Left cardiac atrium (tissue), 4 donors: ENCODE measurements around the gene AK9. TPM values are rescaled to one million over a fixed set of nuclear protein-coding genes. Genes with fewer than 3 reads are reported as not detected.
A peak's percentile ranks its signal among the peaks of the same experiment; 100 is the strongest.

Experiments used
- ATAC-seq, 2 donors: fragments of 200-7000 bp; cut with Tn5 transposase; one replicate each; pipeline ENCODE4 v1.9.1; 2020; ENCODE audit warnings: mild to moderate bottlenecking in 2 of 2, moderate library complexity in 2 of 2
- DNase-seq: peaks from one replicate; pipeline ENCODE4 v3.0.0-alpha.2; 2020
- intact Hi-C, 2 donors: fragments of 100-400 bp; cut with DNase I; formaldehyde crosslinking; loops; one replicate each; pipeline versions ENCODE4 v1.14.1 to v1.15.1; 2022 to 2023
- total RNA-seq, 2 donors: library from RNA; stranded (reverse); fragmentation: NEBNext Ultra II Directional; extraction: Animal tissue kit (Norgen Biotek cat#: 25700); gene quantifications; one replicate each; pipeline ENCODE4 v1.2.1, GENCODE V29; 2021
- donor health status: DM: no; HTN: yes; CAD: no.
- donor health status: DM: no; HTN: yes; CAD: no; lungs with severe emphysema.
- donor health status: DM: yes; HTN: yes; CAD: no.
- donor health status: Dilated cardiomyopathy.

Gene AK9
- total RNA-seq, 2 donors from 2014 or later: 7.6 to 9.8 TPM

DNA sequence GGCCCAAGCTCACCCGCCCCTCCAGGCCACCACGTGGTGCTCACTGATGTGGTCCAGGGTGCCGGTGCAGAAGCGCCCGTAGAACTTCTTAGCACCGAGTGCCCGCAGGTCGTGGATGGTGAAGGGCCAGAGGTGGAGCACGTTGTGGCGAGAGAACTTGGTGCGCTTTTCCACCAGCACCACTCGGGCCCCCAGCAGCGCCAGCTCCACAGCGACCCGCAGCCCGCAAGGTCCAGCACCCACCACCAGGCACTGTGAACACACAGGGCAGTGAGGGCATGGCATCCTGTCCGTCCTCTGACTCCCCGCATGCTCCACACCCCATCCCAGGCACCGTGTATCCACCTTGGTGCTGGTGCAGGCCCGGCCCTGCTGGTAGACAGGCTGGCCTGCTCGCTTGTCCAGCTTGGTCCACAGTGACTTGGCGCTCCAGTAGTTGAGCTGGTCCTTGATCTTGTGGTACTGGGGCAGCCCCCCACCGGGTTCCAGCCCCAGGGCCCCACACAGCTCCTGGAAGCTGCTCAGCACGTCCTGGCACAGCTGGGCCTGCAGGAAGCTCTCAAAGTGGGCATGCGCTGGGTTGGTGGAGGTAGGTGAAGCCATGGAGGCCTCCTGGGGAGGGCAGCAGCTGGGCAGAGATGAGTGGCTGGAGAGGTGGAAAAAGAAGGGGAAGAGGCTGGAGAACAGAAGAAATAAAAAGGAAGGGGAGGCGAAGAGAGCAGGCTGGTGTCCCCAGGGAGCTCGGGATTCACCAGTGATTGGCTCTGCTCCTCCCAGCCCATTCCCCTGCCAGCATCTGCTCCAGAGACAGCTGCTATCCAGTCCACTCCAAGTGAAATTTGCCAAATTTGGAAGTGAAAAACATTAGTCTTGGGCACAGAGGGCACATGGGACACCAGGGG lies 237.2 kb downstream of the AK9 start:
- ATAC-seq: no peak
- intact Hi-C loops: no loop called here
- DNase-seq: no peak

DNA sequence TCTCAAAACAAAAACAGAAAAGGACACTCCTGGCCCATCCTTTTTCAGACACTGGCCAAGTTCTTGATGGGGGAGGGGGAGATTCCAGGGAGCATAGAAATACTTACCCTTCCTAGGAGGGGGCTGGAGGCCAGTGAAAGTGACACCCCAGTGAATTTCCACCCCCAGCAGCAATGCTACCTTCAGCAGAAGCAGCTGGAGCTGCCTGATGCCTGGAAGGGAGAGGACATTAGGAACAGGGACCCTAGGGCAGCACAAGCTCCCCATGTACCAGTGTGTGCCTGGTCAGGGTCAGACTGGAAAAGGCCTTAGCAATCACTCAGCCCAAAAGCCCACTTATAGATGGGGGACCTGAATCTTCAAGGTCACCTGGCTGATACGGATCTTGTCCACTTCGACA lies 237.8 kb downstream of the AK9 start:
- intact Hi-C loops: no loop called here
- no peak for DNase-seq
- ATAC-seq: no peak

DNA sequence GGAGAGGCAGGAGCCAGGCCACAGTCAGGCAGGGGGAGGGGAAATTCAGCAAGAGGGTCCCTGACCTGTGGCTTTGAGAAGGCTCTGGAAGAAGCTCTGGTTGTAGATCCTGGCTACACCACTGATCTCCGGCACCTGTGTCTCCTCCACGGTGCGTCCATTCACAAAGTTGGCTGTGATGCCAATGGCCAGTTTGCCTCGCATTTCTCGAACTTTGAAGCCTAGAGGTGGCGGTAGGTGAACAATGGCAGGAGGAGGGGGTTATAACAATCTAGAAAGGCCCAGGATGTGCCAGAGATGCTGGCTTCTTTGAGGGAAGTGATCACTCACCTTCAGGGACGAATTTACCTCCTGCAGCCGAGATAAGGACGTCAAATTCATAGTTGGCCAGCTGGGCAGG lies 238.8 kb downstream of the AK9 start:
- ATAC-seq (no peak), DNase-seq (no peak)
- intact Hi-C loops: no loop called here

DNA sequence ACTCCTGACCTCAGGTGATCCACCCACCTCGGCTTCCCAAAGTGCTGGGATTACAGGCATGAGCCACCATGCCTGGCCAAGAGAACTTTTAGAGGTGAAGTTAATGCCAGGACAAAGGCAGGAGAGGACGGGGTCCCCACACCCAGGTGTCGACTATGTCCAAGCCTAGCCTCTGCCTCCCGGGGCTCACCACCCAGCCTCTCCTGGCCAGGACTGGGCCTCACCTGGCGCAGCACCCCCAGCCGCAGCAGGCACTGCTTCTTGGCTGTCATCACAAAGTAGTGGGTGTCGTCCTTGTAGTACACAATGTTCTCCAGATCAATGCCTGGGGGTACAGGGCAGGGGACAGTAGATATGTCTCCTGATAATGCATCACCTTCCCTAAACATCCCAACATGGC lies 239.6 kb downstream of the AK9 start:
- ATAC-seq (no peak), DNase-seq (no peak)
- intact Hi-C loops: no loop called here

DNA sequence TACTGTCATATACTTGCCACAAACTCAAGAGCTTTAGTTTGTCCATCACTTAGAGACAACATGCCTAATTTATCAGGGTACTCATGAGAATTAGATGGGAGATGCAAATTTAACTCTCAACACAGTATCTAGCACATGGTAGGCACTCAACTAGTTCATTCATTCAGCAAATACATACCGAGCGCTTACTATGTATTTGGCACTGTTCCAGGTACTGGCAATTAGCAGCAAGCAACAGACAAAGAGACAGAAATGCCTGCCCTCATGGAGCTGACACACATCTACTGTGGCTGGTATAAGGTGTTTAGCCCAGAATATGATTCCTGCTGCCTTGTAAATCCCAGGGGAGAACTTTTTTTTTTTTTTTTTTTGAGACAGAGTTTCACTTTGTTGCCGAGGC lies 240.2 kb downstream of the AK9 start:
- no peak for DNase-seq
- ATAC-seq: no peak
- intact Hi-C loops: no loop called here

DNA sequence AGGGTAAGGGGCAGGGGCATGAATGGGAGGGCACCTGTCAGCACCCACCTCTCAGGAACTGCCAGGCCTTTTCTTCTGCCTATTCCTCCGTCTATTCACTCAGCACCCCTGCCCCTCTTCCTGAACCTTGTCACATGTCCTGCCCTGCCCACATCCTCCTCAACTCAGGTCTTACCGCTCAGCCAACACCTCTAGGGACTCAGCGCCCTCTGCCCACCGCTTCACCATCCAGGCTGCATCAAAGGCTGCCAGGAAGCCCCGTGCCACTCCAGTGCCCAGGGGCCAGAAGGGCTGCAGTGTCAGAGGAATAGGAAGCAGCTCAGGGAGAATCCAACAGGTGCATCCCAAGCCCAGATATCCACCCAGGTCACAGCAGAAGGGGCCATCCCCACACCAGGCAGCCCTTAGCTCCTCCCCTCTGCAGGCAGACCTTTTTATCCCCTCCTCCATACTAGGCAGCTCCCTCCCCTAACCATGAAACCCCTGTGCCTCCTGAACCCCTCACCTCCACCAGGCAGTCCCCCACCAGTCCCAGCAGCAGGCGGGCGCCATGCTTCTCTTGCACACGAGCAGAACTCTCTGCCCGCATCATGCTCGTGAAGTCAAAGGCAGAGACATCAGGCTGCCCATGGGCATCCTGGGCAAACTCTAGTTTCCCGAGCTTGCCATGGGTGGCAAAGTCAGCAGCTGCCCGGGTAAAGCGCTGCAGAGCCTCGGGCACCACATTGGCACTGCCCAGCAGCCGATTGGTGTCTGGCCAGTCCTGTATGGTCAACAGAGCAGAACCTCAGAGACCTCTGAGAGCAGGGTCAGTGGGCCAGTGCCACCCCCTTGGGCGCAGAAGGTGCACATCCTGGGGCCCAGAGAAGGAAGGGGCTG lies 241.0 kb downstream of the AK9 start:
- peak in 1 of 2 donors; percentile 16 for ATAC-seq

DNA sequence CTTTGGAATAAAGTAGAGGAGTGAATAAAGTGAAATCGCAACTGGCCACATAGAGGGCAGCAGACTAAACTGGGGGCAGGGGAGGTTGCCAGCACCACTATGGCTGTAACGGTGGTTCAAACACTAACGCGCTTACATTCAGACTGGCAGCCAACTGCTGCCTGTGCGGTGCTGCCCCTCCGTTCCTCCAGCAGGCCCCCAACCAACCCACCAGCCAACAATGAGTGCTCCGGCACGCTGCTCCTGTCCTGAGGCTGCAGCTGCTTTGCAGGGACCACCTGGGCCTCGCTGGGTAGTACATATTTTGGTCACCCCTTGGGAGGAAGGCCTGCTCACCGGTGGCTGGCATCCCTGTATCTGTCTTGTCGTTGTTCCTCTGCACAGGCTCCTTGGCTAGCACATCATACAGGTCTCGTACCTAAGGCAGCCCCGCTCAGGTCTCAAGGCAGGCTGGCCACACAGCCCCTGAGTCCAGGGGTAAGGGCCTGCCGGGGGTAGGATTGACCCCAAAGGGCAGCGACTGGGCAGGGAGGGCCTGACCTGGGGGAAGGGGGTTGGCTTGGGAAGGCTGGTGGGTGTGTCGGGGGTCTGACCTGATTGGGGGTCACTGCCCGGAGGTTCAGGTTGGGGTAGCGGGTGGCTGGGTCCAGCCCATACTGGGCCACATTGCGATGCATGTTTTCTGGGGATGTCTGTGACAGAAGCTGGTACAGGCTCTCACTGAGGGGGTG lies 241.8 kb downstream of the AK9 start:
- ATAC-seq (no peak), DNase-seq (no peak)
- intact Hi-C loops: no loop called here

More for the DNA sequence above, 241.0 kb downstream of the AK9 start:
- intact Hi-C loops: no loop called here
- DNase-seq: no peak

DNA sequence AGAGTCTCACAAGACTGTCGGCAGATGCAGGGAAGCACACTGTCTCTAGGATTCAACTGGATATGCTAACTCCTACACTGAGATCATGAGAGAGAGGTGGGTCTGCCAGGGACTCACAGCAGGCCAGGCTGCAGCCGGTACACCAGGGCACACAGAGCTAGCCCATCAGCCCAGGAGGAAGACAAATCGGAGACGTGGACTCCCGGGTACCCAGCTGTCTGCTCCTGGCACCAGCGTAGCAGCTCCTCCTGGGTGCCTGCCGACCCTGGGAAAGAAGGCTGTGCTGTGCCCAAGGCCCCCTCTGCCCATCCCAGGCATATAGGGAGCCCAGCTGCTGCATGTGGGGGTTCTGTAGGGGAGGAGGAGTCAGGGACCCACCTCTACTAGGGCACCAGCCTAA lies 242.4 kb downstream of the AK9 start:
- no peak for DNase-seq
- intact Hi-C loops: no loop called here
- no peak for ATAC-seq

DNA sequence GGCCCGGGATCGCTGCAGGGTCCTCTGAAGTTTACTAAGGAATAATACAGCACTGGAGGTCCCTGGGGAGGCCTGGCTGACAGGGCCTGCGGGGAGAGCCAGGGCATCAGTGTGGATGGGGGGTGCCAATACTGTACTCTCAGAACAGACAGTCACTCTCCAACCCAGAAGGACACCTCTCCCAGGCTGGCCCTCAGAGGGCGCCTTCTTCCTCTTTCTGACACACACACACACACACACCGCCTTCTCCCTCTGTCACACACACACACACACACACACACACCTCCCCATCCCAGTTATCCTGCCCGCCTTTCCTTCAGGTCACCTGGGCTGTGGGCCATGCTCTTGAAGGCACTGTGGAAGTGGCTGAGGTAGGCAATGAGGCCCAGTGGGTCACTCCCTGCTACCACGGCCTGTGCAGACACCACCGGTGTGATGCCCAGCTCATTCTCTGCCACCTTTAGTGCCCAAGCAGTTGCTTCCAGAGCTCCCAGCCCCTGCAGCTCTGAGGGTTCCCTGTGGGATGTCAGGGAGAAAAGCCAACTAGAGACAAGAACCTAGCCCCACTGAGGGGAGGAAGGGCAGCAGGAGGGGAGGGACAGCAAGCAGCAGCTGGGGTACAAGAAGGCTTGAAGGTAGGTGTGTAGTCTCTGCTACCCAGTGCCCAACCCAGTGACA lies 243.0 kb downstream of the AK9 start:
- intact Hi-C loops: no loop called here
- DNase-seq: no peak
- ATAC-seq: no peak

DNA sequence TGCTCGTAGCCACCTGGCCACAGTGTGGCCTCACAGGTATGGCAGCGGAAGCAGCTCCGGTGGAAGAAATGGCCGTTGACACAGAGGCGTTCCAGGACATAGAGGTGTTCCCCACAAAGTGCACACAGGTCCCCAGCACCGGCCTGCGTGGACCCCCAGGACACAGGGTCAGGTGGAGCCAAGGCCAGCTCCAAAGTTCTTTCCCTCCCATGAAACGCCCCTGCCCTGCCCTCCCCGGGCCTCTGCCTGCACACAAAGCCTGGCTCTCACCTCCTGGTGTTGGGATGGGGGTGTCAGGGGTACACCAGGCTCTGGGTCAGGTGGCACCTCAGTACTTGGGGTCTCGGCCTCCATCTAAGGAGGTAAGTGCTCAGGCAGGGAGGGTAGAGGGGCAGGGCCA lies 243.9 kb downstream of the AK9 start:
- DNase-seq (no peak), ATAC-seq (no peak)
- intact Hi-C loops: no loop called here

DNA sequence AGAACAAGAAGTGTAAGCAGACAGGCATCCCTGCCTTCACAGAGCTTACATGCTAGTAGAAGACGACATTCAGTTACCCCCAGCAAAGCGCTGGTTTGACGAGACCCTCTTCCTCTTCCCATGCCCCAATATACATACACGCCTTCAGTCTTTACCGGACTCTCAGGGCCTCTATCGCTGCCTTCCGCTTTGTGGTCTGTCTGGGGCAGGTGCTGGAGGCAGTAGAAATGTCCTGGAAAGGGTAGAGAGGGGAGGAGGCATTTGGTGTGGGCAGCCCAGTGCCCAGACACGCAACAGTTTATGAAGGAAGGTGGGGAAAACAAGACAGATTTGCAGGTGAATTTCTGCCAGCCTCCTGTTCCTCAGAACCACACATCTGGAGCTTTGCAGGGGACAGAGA lies 244.5 kb downstream of the AK9 start:
- DNase-seq (no peak), ATAC-seq (no peak)
- intact Hi-C loops: no loop called here

DNA sequence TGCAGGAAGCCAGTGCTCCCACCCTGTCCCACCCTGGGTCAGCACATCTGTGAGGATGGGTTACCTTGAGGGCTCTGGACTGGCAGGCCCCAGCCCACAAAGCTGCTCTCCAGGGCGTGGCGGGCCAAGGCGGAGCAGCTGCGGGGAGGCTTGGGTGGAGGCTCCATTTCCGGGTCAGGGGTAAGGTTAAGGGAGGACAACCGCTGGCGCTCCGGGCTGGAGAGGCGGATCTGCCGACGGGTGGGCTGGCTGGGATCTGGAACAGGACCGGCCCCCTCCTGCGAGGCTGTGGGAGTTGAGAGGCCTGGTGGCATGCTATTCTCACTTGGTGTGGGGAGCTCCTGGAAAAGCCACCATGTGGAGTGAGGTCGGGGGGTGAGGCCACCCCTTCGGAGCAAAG lies 244.9 kb downstream of the AK9 start:
- intact Hi-C loops: no loop called here
- DNase-seq (no peak), ATAC-seq (no peak)

DNA sequence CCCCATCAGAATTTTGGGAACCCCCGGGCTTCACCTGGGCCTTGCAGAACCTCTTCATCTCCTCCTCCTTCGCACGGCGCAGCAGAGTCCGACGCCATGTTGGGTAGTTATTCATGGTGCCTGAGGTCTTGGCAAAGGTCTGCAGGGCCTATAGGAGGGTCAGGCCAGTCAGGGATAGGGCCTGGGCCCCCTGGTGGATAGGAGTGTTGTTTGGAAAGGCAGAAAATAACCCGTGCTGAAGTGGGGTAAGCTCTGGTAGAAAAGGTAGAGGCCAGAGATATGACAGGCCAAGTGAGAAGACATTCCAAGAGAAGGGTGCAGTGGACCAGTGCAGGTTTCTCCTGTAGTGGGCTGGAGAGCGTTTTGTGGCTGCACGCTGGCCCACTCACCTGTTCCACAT lies 245.6 kb downstream of the AK9 start:
- intact Hi-C loops: no loop called here
- no peak for DNase-seq
- ATAC-seq: no peak

DNA sequence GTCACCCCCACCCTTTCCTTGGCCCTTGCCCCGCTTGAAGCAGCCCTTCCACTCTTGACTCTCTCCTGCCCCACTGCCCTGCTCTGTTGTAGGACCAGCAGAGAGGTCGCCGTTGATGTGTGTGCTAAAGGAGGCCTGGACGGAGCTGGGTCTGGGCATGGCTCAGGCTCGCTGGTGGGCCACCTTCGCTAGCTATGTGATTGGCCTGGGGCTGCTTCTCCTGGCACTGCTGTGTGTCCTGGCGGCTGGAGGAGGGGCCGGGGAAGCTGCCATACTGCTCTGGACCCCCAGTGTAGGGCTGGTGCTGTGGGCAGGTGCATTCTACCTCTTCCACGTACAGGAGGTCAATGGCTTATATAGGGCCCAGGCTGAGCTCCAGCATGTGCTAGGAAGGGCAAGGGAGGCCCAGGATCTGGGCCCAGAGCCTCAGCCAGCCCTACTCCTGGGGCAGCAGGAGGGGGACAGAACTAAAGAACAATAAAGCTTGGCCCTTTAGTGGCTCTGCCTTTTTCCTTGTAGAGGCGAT lies 247.5 kb downstream of the AK9 start:
- intact Hi-C loops: no loop called here
- no peak for DNase-seq
- ATAC-seq: no peak

Other genes starting within 250 kb of the AK9 start
- gene MICAL1, start 235.4 kb downstream of the AK9 start, total RNA-seq: 1 to 10 TPM; 9.8 to 9.9 TPM
- 1 to 10 TPM; 3.3 to 3.9 TPM for gene ZBTB24, start 208.0 kb downstream of the AK9 start, total RNA-seq
- 10 to 100 TPM in 1 of 2 donors, 1 to 10 TPM in 1; 8.2 to 11.1 TPM for gene FIG4, start 94 bp upstream of the AK9 start, total RNA-seq